NCI-H2196 (cell line): ENCODE data around the gene ARL2.
"Not testable (repeated sequence)": the region's sequence is repeated elsewhere in the genome, so short reads cannot be mapped to it uniquely, and the experiment has no call there.

Experiments
- DNase-seq: peaks from one replicate; lab custom pipeline; 2025; ENCODE audit not compliant: unreplicated experiment; lab: John Stamatoyannopoulos, UW

The ARL2 gene

DNA sequence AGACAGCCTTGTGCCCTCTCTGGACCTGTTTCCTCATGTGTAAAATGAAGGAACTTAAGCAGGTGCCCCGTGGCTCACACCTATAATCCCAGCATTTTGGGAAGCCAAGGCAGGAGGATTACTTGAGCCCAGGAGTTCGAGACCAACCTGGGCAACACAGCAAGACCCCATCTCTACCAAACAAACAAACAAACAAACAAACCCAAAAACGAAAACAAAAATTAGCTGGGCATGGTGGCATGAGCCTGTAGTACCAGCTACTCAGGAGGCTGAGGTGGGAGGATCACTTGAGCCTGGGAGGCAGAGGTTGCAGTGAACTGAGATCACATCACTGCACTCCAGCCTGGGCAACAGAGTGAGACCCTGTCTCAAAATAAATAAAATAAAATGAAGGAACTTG, 10.0 kb upstream of the ARL2 start:
- DNase-seq, result not testable (repeated sequence)

DNA sequence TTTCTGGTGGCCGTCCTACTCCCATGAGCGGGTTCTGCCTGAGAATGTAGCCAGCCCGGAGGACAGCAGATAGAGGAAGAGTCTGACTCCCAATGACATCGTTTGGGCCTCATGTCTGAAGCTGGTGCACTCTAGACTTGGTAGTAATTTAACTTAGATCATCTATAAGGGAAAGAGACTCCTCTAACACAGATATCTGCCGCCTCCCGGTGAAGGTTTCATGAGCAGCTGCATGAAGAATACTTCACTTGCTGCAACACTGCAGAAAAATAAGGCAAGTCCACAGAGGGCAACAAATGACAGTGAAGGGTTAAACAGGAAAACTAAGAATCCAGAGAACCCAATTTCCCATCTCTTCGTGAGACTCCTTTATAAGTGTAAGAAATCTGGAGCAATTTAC, 5.9 kb upstream of the ARL2 start:
- no peak for DNase-seq

DNA sequence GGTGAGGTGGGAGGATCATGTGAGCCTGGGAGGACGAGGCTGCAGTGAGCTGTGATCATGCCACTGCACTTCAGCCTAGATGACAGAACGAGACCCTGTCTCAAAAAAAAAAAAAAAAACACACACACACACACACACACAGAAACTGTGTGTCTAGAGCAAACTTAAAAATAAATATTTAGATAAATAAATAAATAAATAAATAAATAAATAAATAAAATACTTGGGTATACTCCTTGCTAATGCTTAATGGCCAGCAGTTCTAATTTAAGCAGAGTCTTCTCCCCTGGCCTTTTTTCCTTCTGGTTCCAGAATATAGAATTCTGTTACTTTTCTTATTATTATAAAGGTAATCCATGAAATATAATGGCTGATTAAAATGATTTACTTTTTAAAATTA, 5.1 kb upstream of the ARL2 start:
- DNase-seq, result no peak

DNA sequence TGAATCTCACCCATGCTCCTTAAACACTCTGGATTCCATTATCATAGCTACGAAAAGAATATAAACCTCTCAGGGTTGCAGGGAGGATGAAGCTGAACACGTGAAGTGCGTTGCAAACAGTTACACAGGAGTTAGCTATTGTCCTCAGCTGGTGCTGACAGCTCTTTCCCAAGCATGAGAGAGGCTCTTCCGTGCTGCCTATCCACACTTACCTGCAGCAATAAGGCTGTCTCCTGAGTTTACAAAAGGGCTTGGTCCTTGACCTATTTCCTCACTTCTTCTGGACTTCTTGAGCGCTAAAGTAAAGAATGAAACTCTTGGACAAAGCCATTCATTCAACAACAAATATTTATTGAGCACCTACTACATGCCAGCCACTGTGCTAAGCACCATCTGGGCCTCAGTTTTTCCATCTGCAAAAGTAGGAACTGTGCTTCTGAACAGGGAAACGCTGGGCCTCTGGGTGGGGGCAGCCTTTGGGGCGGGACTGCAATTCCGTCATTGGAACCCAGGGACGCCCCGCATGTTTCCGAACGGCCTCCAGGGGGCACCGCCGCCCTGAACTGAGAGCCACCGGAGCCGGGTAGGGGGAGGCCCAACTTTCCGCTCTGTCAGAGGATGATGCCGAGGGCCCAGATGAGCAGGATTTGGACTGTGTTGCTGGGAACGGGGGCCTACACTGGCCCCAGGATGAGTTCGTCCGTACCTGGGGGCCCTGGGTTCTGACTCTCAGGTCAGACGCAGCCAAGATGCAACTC, 651 bp upstream of the ARL2 start:
- peak; percentile 92 for DNase-seq

DNA sequence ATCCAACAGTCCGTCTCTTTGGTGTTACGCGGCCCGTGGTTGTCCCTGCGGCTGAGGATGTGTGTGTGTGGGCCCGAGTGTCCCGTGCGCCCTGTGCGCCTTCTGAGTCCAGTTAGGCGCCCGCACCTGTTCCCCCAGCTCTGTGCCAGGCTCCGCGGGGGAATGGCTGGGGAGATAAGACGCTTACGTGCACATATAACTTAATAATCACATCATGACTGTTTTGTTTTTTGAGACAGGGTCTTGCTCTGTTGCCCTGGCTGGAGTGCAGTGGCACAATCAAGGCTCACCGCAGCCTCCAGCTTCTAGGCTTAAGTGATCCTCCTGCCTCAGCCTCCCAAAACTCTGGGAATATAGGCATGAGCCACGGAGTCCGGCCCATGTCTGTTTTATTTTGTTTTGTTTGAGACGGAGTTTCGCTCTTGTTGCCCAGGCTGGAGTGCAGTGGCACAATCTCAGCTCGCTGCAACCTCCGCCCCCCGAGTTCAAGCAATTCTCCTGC, 817 bp downstream of the ARL2 start:
- DNase-seq, result no peak

DNA sequence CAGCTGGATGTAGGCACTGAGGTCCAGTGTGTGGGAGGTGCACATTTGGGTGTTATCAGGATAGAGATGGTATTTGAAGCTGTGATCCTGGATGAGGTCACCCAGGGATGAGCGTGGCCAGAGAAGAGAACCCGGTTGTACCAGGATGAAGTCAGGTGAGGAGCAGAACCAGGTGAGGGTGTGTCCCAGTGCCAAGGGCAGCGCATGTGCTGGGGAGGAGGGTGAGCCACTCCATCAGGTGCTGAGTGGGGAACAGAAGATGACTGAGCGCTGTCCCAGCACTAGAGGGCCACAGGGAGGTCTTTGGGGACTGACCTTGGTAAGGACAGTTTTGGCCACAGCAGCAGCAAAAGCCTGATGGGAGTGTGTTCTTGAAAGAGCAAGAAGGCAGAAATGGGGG, 2.7 kb downstream of the ARL2 start:
- no peak for DNase-seq

DNA sequence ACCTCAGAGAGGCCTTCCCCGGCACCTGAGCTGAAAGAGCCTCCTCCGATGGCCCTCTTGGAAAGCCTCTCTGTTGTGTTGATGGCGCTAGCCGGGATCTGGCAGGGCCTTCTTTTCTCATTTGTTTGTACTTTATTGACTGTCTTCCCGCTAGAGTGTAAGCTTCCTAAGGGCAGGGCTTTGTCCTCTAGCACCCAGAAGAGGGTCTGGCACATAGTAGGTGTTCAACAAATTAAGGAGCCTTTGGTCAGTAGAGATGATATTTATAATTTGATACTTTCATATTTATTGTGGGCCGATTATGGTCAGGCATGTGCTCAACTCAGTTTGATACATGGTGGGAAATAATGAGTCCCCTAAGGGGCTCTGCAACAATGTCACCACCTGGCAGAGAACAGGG, 4.0 kb downstream of the ARL2 start:
- DNase-seq, result no peak

DNA sequence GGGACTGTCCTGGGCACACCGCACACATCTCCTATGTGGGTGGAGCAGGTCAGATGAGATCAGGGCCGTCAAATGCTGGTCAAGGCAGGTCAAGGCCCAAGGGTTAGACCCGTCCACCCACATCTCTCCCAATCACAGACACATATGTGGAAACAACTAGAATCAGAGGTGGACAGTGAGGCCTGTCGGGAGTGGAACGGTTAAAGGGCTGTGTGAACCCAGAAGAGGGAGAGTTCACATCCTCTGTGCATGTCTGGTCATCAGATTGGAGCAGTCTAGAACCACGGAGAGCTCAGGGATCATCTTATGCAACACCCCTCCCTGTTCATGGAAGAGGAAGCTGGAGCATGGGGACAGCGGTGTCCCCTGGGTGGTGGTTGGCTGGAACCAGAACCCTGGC, 5.9 kb downstream of the ARL2 start:
- DNase-seq, result no peak

DNA sequence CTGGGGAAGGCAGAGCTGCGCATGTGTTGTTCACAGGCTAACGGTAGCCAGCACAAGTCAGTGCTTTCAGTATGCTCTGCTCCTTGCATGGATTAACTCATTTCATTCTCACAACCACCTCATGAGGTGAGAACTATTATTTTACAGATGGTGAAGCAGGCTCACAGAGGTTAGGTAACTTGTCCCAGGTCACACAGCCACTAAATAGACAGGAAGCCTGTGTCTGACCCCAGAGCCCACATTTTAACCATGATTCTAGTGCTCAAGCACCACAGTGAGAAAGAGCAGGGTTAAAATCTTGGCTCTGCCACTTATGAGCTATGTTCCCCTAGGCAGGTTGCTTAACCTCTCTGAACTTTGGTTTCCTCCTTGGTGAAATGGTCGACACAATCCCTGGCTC, 7.0 kb downstream of the ARL2 start:
- no peak for DNase-seq

DNA sequence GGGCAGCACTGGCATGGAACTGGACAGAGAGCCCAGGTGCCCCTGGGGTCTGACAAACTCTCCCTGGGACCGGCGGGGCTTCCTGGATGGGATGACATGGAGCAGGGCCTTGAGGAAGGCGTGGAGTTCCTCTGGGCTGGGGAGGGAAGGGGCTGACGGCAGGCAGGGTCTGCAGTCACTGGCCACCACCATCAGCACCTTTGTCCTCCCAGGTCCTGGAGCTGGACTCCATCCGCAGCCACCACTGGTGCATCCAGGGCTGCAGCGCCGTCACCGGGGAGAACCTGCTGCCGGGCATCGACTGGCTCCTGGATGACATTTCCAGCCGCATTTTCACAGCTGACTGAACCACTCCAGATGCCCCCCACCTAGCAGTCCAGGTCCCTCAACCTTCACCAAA, 7.5 kb downstream of the ARL2 start:
- DNase-seq, result no peak

DNA sequence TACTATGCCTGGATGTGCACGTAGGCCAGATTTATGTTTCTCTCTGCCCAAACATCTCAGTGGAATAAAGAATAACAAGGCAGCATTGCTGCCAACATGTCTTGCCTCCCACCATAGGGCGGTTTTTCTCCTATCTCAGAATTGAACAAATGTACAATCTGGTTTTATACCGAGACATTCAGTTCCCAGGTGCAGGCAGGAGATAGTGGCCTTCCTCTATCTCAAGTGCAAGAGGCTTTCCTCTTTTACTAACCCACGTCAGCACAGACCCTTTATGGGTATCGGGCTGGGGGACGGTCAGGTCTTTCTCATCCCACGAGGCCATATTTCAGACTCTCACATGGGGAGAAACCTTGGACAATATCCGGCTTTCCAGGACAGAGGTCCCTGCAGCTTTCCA, 9.5 kb downstream of the ARL2 start:
- DNase-seq, result not testable (repeated sequence)

DNA sequence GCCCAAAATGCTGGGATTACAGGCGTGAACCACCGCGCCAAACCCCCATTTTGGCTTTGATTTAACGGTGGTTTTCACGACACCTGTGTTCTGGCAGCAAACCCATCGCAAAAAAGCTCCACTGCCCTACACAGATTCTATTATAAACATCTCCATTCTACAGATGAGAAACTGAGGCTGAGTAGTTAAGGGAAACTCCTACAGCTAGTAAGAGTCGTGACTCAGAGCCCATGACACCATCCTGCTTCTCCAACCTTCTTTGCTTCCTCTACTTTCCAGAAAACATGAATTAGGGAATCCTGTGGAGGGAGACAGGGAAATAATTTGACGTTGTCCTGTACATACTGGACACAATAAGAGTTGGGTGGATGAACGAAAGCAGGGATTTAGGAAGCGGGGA, 12.8 kb downstream of the ARL2 start:
- DNase-seq, result no peak

DNA sequence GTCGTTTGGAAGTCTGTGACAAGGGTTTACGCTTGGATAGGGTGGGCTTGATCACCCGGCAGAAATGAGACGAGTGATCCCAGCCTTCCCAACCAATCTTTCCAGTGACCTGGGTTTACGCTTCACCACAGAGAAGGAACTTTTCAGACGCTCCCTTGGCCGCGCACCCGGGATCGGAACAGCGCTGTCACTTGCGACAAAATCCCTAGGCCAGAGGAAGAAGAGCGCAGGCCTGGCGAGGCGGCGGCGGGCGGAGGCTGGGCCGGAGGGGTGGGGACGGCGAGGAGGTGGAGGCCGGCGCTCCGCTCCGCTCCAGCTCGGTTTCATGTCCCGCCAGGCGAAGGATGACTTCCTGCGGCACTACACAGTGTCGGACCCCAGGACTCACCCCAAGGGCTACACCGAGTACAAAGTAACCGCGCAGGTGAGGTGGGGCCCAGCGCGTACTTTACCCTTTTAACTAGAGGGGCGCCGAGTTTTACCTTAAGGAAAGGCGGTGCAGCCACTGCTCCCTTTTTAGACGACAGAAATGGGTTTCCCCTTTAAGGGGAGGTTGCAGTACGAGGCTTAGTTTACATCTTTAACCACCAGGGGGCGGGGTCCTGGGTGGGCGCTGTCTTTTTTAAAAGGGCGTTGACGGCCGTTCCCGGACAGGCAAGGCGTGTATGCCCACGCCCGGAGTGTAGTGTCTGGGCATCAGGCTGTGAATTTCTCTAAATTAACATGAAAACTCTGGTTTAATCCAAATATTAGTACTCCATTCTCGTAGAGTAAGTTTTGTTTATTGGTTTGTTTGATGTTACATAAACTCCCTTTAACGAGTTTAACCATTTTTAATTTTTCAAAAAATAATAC, 13.5 kb downstream of the ARL2 start, which contains the start of gene SNX15:
TSS of gene SNX15 (plus strand) at position 227 of the 855 bp plus-strand sequence. CDS start at position 326, 99 bp downstream.
- peak; percentile 94 for DNase-seq

DNA sequence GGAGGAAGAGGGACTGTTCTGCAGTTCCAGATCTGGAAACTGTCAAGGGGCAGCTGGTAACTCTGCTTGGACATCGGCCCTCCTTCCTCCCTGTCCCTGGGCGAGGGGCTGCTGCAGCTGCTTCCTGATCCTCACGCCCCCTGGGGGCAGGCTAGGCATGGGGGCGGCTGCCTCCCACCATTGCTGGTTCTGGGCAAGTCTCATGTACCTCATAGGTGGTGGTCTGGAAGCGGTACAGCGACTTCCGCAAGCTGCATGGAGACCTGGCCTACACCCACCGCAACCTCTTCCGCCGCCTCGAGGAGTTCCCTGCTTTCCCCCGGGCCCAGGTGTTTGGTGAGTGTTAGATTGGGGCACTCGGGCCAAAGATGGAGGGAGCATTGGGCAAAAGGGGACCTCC, 18.3 kb downstream of the ARL2 start:
- DNase-seq, result no peak

DNA sequence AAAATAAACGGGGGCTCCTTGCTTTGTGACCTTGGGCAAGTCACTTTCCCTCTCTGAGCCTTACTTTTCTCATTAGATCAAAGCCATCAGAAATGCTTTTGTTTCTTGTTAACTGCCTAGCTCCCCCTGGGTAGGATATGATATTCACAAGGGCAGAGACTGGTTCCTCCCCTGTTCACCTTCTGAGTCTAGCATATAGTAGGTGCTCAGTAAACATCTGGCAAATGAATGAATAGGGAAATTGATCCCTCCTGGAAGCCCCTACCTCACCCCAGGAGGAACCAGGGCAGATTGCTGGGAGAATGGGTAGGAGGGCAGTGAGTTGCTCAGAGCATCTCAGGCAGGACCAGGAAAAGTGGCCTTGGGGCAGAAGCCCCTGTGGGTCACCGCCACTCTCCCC, 20.5 kb downstream of the ARL2 start:
- DNase-seq, result no peak

DNA sequence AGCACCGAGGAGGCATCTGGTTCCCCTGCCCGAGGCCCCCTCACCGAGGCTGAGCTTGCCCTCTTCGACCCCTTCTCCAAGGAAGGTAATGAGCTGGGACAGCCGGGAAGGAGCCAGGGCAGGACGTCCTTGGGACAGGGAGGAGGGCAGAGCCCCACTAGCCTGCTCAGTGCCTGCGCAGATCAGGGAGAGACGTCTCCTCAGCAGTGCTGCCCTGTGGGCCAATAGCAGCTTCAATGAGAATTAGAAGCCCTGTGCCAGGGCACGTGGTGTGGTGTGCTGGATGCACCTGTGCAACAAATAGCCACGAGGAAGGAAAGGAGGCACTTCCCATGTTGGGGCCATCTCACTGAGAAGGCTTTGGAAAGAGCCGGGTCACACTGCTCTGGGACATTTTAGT, 21.6 kb downstream of the ARL2 start:
- DNase-seq, result no peak

DNA sequence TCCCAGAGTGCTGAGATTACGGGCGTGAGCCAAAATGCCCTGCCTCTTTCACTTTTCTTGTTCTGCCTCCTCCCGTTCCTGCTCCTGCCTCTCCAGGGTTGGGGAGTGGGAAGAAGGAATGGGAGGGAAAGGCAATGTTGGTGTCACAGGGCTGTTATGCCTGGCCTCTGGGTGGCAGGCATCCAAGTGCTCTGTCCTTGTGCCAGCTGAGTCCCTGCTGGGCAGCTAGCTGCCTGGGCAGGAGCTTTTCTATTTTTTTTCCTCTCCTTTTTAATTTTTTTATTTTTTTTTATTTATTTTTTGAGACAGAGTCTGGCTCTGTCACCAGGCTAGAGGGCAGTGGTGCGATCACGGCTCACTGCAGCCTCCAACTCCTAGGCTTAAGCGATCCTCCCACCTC, 23.0 kb downstream of the ARL2 start:
- peak; percentile 65 for DNase-seq

DNA sequence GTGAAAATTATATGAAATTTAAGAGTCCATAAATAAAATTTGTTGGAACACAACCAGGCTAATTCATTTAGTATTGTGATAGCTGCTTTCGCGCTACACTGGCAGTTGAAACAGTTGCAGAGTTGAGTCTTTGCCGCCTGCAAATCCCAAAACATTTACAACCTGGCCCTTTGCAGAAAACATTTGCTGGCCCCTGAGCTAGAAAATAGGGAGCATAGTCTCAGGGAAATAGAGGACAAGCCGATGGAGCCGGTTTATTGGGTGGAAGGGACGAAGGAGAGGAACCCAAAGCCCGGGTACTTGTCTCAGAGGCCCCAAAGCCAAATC, 26.5 kb downstream of the ARL2 start:
- DNase-seq, result no peak

DNA sequence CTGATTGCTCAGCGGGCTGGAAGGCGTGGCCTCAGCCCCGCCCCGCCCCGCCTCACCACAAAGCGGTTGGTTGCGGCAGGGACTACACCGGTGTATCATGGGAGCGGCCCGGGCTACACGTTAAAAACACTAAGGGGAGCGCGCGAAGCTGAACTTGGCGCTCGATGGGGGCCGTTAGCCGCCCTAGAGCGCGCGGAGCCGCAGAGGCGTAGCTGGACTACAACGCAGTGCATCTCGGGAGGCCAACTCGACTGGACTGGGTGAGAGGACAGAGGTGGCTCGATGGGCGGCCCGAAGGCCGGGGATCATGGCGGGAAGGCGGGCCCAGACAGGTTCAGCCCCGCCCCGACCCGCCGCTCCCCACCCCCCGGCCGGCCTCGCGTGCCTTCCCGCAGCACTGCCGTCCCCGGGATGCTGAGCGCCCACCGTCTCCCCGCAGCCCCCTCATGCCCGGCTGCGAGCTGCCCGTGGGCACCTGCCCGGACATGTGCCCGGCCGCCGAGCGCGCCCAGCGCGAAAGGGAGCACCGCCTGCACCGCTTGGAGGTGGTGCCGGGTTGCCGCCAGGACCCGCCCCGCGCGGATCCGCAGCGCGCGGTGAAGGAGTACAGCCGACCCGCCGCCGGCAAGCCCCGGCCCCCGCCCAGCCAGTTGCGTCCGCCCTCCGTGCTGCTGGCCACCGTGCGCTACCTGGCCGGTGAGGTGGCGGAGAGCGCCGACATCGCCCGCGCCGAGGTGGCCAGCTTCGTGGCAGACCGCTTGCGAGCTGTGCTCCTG, 27.1 kb downstream of the ARL2 start, which contains the start of gene SAC3D1:
TSS of gene SAC3D1 (plus strand) at position 364 of the 776 bp plus-strand sequence. CDS start at position 447, 83 bp downstream.
- DNase-seq, result peak; percentile 97

DNA sequence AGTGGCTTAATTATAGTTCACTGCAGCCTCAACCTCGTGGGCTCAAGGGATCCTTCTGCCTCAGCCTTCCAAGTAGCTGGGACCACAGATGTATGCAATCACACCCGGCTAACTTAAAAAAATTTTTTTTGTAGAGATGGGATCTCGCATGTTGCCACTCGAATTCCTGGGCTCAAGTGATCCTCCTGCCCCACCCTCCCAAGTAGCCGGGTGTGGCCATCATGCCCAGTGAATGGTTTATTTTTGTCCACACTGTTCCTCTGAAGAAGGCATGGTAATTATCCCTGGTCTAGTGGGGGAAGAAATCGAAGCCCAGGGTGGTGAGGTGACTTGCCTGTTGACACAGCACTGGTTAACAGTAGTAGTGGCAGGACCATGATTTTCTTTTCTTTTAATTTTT, 28.9 kb downstream of the ARL2 start:
- DNase-seq, result no peak

DNA sequence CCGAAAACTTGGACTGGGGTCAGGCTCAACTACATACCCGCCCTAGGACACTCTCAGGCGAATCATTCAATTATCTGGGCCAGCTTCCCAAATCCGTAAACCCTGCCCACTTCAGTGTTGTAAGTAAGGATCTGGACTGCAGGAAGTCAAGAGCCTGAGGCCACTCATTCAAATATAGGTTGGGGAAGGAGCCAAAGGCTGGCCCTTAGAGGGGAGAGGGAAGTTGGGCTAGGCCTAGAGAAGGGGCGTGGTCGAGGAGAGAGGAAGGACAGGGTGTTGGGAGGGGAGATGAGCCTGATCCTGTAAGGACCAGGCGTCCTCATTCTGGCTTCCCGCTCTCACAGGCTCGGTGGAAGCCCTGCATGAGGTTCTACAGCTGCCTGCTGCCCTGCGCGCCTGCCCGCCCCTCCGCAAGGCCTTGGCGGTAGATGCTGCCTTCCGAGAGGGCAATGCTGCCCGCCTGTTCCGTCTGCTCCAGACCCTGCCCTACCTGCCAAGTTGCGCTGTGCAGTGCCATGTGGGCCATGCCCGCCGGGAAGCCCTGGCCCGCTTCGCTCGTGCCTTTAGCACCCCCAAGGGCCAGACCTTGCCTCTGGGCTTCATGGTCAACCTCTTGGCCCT, 30.0 kb downstream of the ARL2 start:
- no peak for DNase-seq
